Measurements from ENCODE around the gene PPM1K. TPM values are rescaled to one million over a fixed set of nuclear protein-coding genes. Genes with fewer than 3 reads are reported as not detected.

Gene PPM1K
- polyA plus RNA-seq, 10 donors: 11.3 to 20.8 (median 14.6) TPM

- DNase-seq: no peak
Measured at GRCh38 chr4:88225232-88226105, 58.9 kb downstream of the PPM1K start.

GRCh38 chr4:88223516-88223915 is 60.8 kb downstream of the PPM1K start:
- DNase-seq: no peak

GRCh38 chr4:88219099-88219498 is 65.3 kb downstream of the PPM1K start:
- DNase-seq: peak in 2 of 3 donors; percentile 39 to 71

GRCh38 chr4:88217169-88217568 is 67.2 kb downstream of the PPM1K start:
- no peak for DNase-seq

- no peak for DNase-seq
Measured at GRCh38 chr4:88216395-88216794, 68.0 kb downstream of the PPM1K start.

- DNase-seq: no peak
Measured at GRCh38 chr4:88215351-88215750, 69.0 kb downstream of the PPM1K start.

GRCh38 chr4:88212253-88212561 is 72.2 kb downstream of the PPM1K start:
- no peak for DNase-seq

- peak; percentile 44 to 72 (median 66) for DNase-seq
Measured at GRCh38 chr4:88211473-88212252, 72.7 kb downstream of the PPM1K start.

GRCh38 chr4:88208156-88208555 is 76.2 kb downstream of the PPM1K start:
- no peak for DNase-seq

Other genes with a start within 250 kb of the PPM1K start
- gene ABCG2, start 125.9 kb downstream of the PPM1K start, polyA plus RNA-seq (ENCODE audit: insufficient read length in 10 of 10): 1 to 10 TPM; 3.1 to 6.0 (median 4.4) TPM
- gene HERC6, start 94.3 kb upstream of the PPM1K start, polyA plus RNA-seq (ENCODE audit: insufficient read length in 10 of 10): 1 to 10 TPM in 7 of 10 donors, under 1 TPM in 3; 0.82 to 2.1 (median 1.4) TPM
- 1 to 10 TPM; 2.0 to 3.7 (median 2.6) TPM for gene HERC5, start 172.6 kb upstream of the PPM1K start, polyA plus RNA-seq (ENCODE audit: insufficient read length in 10 of 10)
- 10 to 100 TPM; 63.9 to 79.5 (median 73.4) TPM for gene PYURF, start 239.2 kb upstream of the PPM1K start, polyA plus RNA-seq (ENCODE audit: insufficient read length in 10 of 10)

Data from muscle of back (tissue), 11 donors.